ENCODE results near the gene LPP.
"Not testable (repeated sequence)": the region's sequence is repeated elsewhere in the genome, so short reads cannot be mapped to it uniquely, and the experiment has no call there.

The LPP gene

GRCh38 chr3:188125076-188125475 lies 28.9 kb upstream of the LPP start:
- TF ChIP-seq POLR2A (IDR thresholded peaks at IDR 0.05; ENCODE audit: low read length), result no peak
- no peak for TF ChIP-seq GATA1 (IDR thresholded peaks at IDR 0.05; ENCODE audit: low read depth, low read length)
- no peak for DNase-seq

- TF ChIP-seq POLR2A (IDR thresholded peaks at IDR 0.05; ENCODE audit: low read length), result no peak
- no peak for TF ChIP-seq GATA1 (IDR thresholded peaks at IDR 0.05; ENCODE audit: low read depth, low read length)
- DNase-seq, result no peak
Measured at GRCh38 chr3:188126276-188126675, 27.7 kb upstream of the LPP start.

- TF ChIP-seq POLR2A (IDR thresholded peaks at IDR 0.05; ENCODE audit: low read length) (no peak), GATA1 (IDR thresholded peaks at IDR 0.05; ENCODE audit: low read depth, low read length) (no peak)
Measured at GRCh38 chr3:188126934-188127333, 27.0 kb upstream of the LPP start.

GRCh38 chr3:188128905-188129304 lies 25.1 kb upstream of the LPP start:
- TF ChIP-seq GATA1 (IDR thresholded peaks at IDR 0.05; ENCODE audit: low read depth, low read length), result no peak
- TF ChIP-seq POLR2A (IDR thresholded peaks at IDR 0.05; ENCODE audit: low read length), result no peak
- no peak for DNase-seq

More at GRCh38 chr3:188126934-188127333, 27.0 kb upstream of the LPP start:
- DNase-seq, result no peak

GRCh38 chr3:188131023-188131422 lies 22.9 kb upstream of the LPP start:
- DNase-seq, result not testable (repeated sequence)

- DNase-seq, result no peak
- no peak for TF ChIP-seq GATA1 (IDR thresholded peaks at IDR 0.05; ENCODE audit: low read depth, low read length)
Measured at GRCh38 chr3:188133219-188133618, 20.7 kb upstream of the LPP start.

GRCh38 chr3:188133646-188134045 lies 20.3 kb upstream of the LPP start:
- DNase-seq, result no peak
- TF ChIP-seq POLR2A (IDR thresholded peaks at IDR 0.05; ENCODE audit: low read length), result no peak
- no peak for TF ChIP-seq GATA1 (IDR thresholded peaks at IDR 0.05; ENCODE audit: low read depth, low read length)

GRCh38 chr3:188134079-188134478 lies 19.9 kb upstream of the LPP start:
- TF ChIP-seq GATA1 (IDR thresholded peaks at IDR 0.05; ENCODE audit: low read depth, low read length) (no peak), POLR2A (IDR thresholded peaks at IDR 0.05; ENCODE audit: low read length) (no peak)
- DNase-seq, result no peak

- no peak for TF ChIP-seq GATA1 (IDR thresholded peaks at IDR 0.05; ENCODE audit: low read depth, low read length)
- TF ChIP-seq POLR2A (IDR thresholded peaks at IDR 0.05; ENCODE audit: low read length), result no peak
- no peak for DNase-seq
Measured at GRCh38 chr3:188134856-188135255, 19.1 kb upstream of the LPP start.

GRCh38 chr3:188135271-188135670 lies 18.7 kb upstream of the LPP start:
- DNase-seq, result no peak
- no peak for TF ChIP-seq GATA1 (IDR thresholded peaks at IDR 0.05; ENCODE audit: low read depth, low read length)
- no peak for TF ChIP-seq POLR2A (IDR thresholded peaks at IDR 0.05; ENCODE audit: low read length)

GRCh38 chr3:188137051-188137450 lies 16.9 kb upstream of the LPP start:
- DNase-seq, result no peak
- TF ChIP-seq POLR2A (IDR thresholded peaks at IDR 0.05; ENCODE audit: low read length) (no peak), GATA1 (IDR thresholded peaks at IDR 0.05; ENCODE audit: low read depth, low read length) (no peak)

- DNase-seq, result no peak
- TF ChIP-seq POLR2A (IDR thresholded peaks at IDR 0.05; ENCODE audit: low read length) (no peak), GATA1 (IDR thresholded peaks at IDR 0.05; ENCODE audit: low read depth, low read length) (no peak)
Measured at GRCh38 chr3:188139466-188139865, 14.5 kb upstream of the LPP start.

GRCh38 chr3:188146219-188146618 lies 7.7 kb upstream of the LPP start:
- no peak for DNase-seq
- TF ChIP-seq POLR2A (IDR thresholded peaks at IDR 0.05; ENCODE audit: low read length) (no peak), GATA1 (IDR thresholded peaks at IDR 0.05; ENCODE audit: low read depth, low read length) (no peak)

- no peak for TF ChIP-seq POLR2A (IDR thresholded peaks at IDR 0.05; ENCODE audit: low read length)
Measured at GRCh38 chr3:188147782-188148181, 6.2 kb upstream of the LPP start.

GRCh38 chr3:188148318-188148717 lies 5.6 kb upstream of the LPP start:
- TF ChIP-seq POLR2A (IDR thresholded peaks at IDR 0.05; ENCODE audit: low read length) (no peak), GATA1 (IDR thresholded peaks at IDR 0.05; ENCODE audit: low read depth, low read length) (no peak)
- DNase-seq, result no peak

More at GRCh38 chr3:188147782-188148181, 6.2 kb upstream of the LPP start:
- no peak for DNase-seq

- TF ChIP-seq GATA1 (IDR thresholded peaks at IDR 0.05; ENCODE audit: low read depth, low read length), result no peak
- TF ChIP-seq POLR2A (IDR thresholded peaks at IDR 0.05; ENCODE audit: low read length), result no peak
- no peak for DNase-seq
Measured at GRCh38 chr3:188149587-188149986, 4.4 kb upstream of the LPP start.
